Hematopoietic multipotent progenitor cell treated with erythropoietin and hydrocortisone succinate and interleukin-3 and kit ligand, for 8 days (in vitro differentiated cells): ENCODE measurements around the gene G6PC2.
"Not testable (repeated sequence)": the region's sequence is repeated elsewhere in the genome, so short reads cannot be mapped to it uniquely, and the experiment has no call there.

Experiments used
- DNase-seq: peaks from one replicate; pipeline ENCODE4 v3.0.0-alpha.2; 2015

Gene G6PC2

DNA sequence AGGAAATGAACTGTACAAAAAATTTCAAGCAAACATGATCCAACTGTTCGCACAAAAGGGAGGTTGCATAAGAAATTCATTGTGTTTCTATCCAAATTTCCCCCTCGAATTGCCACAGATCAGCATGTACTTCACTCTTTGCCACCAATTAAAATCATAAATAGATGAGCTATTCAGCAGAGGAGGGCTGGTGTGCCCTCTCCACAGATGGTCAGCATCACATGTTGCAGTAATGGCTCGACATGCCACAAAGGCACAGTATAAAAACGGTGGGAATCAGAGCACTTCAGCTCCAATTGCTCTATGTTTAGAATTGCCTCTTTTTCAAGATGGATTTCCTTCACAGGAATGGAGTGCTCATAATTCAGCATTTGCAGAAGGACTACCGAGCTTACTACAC is at the start of gene G6PC2:
TSS of gene G6PC2 (plus strand) at position 289 of the 400 bp plus-strand sequence. CDS start at position 330, 41 bp downstream.
- DNase-seq = no peak

DNA sequence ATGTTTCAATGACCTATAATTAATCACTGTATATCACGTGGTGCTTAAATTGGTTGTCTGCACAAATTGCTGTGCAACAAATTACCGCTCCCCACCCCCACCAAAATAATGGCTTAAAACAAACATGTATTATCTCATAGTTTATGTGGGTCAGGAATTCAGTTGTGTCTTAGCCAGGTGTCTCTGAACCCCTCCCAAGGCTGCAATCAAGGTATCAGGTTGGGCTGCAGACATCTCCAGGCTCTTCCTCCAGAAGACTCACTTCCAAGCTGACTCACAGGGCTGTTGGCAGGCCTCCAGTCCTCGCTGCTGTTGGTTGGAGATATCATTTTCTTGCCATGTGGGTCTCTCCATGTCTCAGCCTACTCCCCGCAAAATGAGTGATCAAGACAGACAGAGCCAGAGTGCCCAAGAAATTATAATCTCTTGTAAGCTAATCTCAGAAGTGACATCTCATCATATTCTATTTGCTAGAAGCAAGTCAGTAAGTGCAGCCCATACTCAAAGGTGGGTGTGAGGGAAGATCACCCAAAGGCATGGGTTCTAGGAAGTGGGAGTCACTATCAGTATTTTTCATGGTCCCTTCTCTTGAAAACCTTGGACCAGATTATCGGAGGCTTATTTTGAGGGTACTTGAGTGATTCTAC is 49.3 kb upstream of the G6PC2 start:
- DNase-seq = peak; percentile 100

- no peak for DNase-seq
Observed at GRCh38 chr2:168852481-168852880, 48.6 kb upstream of the G6PC2 start.

- DNase-seq = no peak
Observed at GRCh38 chr2:168853471-168853870, 47.6 kb upstream of the G6PC2 start.

DNA sequence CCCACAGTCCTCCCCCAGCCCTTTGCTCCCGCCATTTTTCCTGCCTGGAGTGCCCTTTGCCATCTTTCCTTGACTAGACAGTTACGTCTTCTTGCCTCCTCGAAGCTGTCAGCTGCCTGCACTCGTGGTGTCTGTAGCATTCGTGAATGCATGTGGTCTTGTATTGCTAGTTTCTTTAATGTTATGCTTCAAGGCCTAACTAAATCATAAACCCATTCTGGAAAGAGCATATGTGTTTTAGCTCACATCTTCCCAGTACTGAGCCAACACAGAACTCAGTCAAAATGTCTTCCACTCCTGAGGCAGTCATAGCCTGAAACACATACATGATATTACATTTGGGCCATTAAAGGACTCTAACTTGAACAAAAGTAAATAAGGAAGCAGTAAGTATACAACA is 46.4 kb upstream of the G6PC2 start:
- no peak for DNase-seq

GRCh38 chr2:168855601-168856000 is 45.5 kb upstream of the G6PC2 start:
- DNase-seq = no peak

DNA sequence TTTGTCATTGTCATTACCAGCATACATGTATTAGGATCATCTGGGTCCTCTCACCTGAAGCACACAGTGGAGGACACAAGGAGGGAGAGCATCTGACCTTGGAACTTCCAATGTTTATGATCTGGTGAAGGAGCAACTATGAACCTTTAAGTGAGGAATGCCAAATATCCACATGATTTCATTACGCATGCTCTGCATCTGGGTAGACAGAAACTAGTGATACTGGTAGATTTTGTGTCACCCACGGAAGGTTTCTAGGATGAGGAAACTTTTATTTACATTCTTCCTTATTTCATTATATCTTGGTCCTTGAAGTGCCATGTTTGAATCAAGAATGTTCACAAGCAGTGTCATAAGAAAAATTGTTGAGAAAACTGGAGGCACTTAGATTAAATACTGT is 42.9 kb upstream of the G6PC2 start:
- DNase-seq = no peak

GRCh38 chr2:168867164-168867563 is 33.9 kb upstream of the G6PC2 start:
- DNase-seq = not testable (repeated sequence)

- not testable (repeated sequence) for DNase-seq
Observed at GRCh38 chr2:168870369-168870768, 30.7 kb upstream of the G6PC2 start.

- not testable (repeated sequence) for DNase-seq
Observed at GRCh38 chr2:168870824-168871223, 30.3 kb upstream of the G6PC2 start.

- no peak for DNase-seq
Observed at GRCh38 chr2:168874368-168875054, 26.6 kb upstream of the G6PC2 start.

DNA sequence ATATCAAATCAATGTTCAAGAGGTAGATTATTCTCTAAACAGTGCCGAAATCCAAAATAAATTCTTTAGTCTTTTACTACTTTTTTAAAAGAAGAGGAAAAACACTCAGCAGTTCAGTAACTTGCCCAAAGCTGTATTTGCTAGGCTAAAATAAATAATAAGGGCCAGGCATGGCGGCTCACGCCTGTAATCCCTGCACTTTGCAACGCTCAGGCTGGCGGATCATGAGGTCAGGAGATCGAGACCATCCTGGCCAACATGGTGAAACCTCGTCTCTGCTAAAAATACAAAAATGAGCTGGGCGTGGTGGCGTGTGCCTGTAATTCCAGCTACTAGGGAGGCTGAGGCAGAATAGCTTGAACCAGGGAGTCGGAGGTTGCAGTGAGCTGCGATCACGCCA is 18.9 kb upstream of the G6PC2 start:
- DNase-seq = not testable (repeated sequence)

- peak; percentile 59 for DNase-seq
Observed at GRCh38 chr2:168884975-168885374, 16.1 kb upstream of the G6PC2 start.

- DNase-seq = peak; percentile 37
Observed at GRCh38 chr2:168889635-168890005, 11.5 kb upstream of the G6PC2 start.

- peak; percentile 98 for DNase-seq
Observed at GRCh38 chr2:168890006-168890782, 10.9 kb upstream of the G6PC2 start, which contains the start of gene SPC25. TSS of gene SPC25 (minus strand) at chr2:168890430. CDS start at chr2:168889519, 911 bp downstream.

- no peak for DNase-seq
Observed at GRCh38 chr2:168892327-168892726, 8.8 kb upstream of the G6PC2 start.

GRCh38 chr2:168894101-168894500 is 7.0 kb upstream of the G6PC2 start:
- DNase-seq = no peak

- DNase-seq = no peak
Observed at GRCh38 chr2:168894720-168895119, 6.4 kb upstream of the G6PC2 start.

- no peak for DNase-seq
Observed at GRCh38 chr2:168895771-168896170, 5.3 kb upstream of the G6PC2 start.

DNA sequence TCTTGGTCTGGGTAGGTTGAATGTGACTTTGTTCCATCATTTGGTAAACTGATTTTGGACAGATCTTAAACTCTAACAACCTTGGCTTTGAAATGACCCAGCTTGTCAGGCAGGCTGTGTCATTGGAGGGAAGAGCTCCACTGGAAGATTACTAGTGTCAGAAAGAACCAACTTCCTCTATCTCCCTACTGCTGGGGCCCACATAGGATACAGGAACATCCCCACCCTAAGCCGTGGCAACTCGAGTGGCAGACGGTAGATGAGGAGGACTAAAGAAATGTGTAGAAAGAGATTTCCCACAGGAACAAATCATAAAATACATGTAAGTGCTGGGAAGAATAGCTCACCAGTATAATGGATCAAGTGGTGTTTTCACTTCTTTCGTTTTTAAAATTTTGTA is 4.3 kb upstream of the G6PC2 start:
- DNase-seq = no peak

- DNase-seq = no peak
Observed at GRCh38 chr2:168897449-168897848, 3.6 kb upstream of the G6PC2 start.

- DNase-seq = no peak
Observed at GRCh38 chr2:168903888-168904287, 2.8 kb downstream of the G6PC2 start.

- DNase-seq = no peak
Observed at GRCh38 chr2:168904358-168904757, 3.3 kb downstream of the G6PC2 start.
